ENCODE measurements around the gene PLS3.

The PLS3 gene

DNA sequence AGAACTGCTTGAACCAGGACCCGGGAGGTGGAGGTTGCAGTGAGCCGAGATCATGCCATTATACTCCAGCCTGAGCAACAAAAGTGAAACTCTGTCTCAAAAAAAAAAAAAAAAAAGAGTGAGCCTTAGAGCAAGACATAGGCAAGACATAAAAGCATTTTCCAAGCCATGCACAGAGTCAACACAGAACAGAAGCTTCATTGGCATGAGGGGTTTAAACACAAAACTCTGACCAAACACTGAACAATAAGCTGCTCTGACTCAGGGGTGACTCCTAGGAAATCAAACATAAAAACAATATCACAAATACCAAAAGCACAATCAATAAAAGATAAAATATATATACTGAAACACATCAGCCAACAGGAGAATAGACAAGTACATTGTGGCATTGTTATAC is 136.8 kb downstream of the PLS3 start:
- no peaks in the 10 kb centered on the region for H3K4me1 ChIP-seq (ENCODE audit: insufficient read depth, poor library complexity, severe bottlenecking)
- no peak overlapping the region for H3K4me3 ChIP-seq (ENCODE audit: severe bottlenecking)
- H3K9me3 ChIP-seq (ENCODE audit: severe bottlenecking): no peaks in the 10 kb centered on the region
- DNase-seq (ENCODE audit: low spot score) (no peak), ATAC-seq (ENCODE audit: low read depth) (peak; percentile 35; the same call in 1 of the 3 replicates)
- no peaks in the 10 kb centered on the region for H3K36me3 ChIP-seq (ENCODE audit: low read depth)
- no peaks in the 10 kb centered on the region for H3K27me3 ChIP-seq (ENCODE audit: insufficient read depth, poor library complexity, severe bottlenecking)
- TF ChIP-seq, protein P1, sequence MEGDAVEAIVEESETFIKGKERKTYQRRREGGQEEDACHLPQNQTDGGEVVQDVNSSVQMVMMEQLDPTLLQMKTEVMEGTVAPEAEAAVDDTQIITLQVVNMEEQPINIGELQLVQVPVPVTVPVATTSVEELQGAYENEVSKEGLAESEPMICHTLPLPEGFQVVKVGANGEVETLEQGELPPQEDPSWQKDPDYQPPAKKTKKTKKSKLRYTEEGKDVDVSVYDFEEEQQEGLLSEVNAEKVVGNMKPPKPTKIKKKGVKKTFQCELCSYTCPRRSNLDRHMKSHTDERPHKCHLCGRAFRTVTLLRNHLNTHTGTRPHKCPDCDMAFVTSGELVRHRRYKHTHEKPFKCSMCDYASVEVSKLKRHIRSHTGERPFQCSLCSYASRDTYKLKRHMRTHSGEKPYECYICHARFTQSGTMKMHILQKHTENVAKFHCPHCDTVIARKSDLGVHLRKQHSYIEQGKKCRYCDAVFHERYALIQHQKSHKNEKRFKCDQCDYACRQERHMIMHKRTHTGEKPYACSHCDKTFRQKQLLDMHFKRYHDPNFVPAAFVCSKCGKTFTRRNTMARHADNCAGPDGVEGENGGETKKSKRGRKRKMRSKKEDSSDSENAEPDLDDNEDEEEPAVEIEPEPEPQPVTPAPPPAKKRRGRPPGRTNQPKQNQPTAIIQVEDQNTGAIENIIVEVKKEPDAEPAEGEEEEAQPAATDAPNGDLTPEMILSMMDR (IDR thresholded peaks at IDR 0.05; ENCODE audit: poor library complexity, severe bottlenecking): no peak
- no peak overlapping the region for H3K27ac ChIP-seq (ENCODE audit: poor library complexity, severe bottlenecking)
